AG04450 (cell line): ENCODE measurements around the gene ABHD15. TPM values are rescaled to one million over a fixed set of nuclear protein-coding genes. Genes with fewer than 3 reads are reported as not detected.
A peak's percentile ranks its signal among the peaks of the same experiment; 100 is the strongest.

Source experiments
- CTCF ChIA-PET: fragments of 300-600, 350-600 bp; formaldehyde crosslinking; extraction: SDS; loops from one replicate; lab custom pipeline; 2022; ENCODE audit warnings: antibody characterized with exemption, inconsistent platforms; lab: Charles Lee
- POLR2A ChIA-PET: fragments of 350-600 bp; formaldehyde crosslinking; extraction: SDS; loops from one replicate; lab custom pipeline; 2021; ENCODE audit warnings: antibody characterized with exemption, inconsistent platforms; lab: Yijun Ruan, JAX
- DNase-seq: peaks from one replicate; pipeline ENCODE4 v3.0.0-alpha.2; 2011; ENCODE audit warnings: low read depth, low spot score
- H3K27ac ChIP-seq: one replicate; pipeline ENCODE4 v1.5.1; 2012; ENCODE audit warnings: low read depth, low read length, control low read depth
- H3K27me3 ChIP-seq: one replicate; pipeline ENCODE4 v1.6.0; 2012; ENCODE audit warnings: low read length; ENCODE audit not compliant: control insufficient read depth, insufficient read depth
- H3K4me3 ChIP-seq: 2 replicates; pipeline ENCODE4 v1.5.1; 2011; ENCODE audit warnings: mild to moderate bottlenecking, low read depth, low read length, control low read depth
- H3K9me3 ChIP-seq: 2 replicates; pipeline ENCODE4 v1.5.1; 2012; ENCODE audit warnings: low read length; ENCODE audit not compliant: control insufficient read depth, insufficient read depth
- polyA plus RNA-seq: library from polyadenylated mRNA; depleted of rRNA; stranded (reverse); fragments of >200 nt; gene quantifications from 2 replicates; pipeline ENCODE4 v1.2.3, GENCODE V29; 2011
- TF ChIP-seq, protein P1 (sequence below): IDR thresholded peaks from 2 replicates; pipeline ENCODE4 v1.5.1; 2011; ENCODE audit warnings: low read depth, low read length, control low read depth, inconsistent platforms

ABHD15 gene
- polyA plus RNA-seq, 1 experiment, result 5.4 TPM

DNA sequence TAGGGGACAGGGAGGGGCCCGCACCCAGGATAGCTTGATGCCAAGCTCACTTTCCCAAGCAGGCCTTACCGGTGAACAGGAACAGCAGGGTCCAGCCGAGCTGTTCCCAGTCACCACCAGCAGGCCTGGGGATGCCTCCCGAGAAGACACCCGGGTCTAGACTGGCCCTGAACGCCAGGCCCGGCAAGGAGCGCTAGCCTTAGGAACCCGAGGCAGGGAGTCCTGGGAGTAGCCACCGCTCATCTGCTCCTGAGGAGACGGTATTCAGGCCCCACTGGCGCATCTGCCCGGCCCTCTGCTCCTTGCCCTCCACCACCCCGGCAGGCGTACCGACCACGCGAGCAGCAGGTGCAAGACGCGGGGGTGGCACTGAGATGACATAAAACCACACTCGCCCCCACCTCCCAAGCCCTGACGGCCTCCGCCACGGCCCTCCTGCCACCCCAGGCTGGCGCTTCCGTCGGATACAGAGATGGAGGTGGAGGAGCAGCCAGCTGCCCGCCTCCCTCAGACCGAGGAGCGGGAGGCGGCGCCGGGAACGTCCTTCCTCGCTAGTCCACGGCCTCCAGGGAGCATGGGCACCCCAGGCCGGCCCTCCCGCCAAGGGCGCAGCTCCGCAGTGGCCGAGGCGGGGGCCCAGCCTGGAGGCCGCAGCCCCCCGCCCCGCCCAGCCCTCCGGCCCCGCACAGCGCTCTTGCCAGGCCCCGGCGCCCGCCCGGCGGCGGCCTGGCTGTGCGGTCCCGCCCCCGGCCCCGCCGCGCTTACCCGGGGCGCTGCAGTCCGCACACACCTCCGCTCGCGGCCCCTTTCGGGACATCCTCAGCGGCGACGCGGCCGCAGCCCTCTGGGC, 21.9 kb upstream of the ABHD15 start:
- no peaks in the 10 kb centered on the region; the same call in 1 of the 2 replicates for H3K9me3 ChIP-seq
- ChIA-PET CTCF (interaction anchor here (1.2 to 1.6 kb wide), 3 partner anchors 16 to 29 kb away, joined by 5 to 8 read pairs (median 7); partner anchors contain the start of gene TP53I13), POLR2A (interaction anchor here (1.0 kb wide), 1 partner anchor 12 kb away, joined by 3 read pairs; no protein-coding TSS in a partner anchor)
- peak overlapping the region; percentile 83 for H3K4me3 ChIP-seq
- DNase-seq, result no peak
- H3K27me3 ChIP-seq, result no peaks in the 10 kb centered on the region
- no peak overlapping the region for H3K27ac ChIP-seq
- TF ChIP-seq, protein P1, sequence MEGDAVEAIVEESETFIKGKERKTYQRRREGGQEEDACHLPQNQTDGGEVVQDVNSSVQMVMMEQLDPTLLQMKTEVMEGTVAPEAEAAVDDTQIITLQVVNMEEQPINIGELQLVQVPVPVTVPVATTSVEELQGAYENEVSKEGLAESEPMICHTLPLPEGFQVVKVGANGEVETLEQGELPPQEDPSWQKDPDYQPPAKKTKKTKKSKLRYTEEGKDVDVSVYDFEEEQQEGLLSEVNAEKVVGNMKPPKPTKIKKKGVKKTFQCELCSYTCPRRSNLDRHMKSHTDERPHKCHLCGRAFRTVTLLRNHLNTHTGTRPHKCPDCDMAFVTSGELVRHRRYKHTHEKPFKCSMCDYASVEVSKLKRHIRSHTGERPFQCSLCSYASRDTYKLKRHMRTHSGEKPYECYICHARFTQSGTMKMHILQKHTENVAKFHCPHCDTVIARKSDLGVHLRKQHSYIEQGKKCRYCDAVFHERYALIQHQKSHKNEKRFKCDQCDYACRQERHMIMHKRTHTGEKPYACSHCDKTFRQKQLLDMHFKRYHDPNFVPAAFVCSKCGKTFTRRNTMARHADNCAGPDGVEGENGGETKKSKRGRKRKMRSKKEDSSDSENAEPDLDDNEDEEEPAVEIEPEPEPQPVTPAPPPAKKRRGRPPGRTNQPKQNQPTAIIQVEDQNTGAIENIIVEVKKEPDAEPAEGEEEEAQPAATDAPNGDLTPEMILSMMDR, result no peak

DNA sequence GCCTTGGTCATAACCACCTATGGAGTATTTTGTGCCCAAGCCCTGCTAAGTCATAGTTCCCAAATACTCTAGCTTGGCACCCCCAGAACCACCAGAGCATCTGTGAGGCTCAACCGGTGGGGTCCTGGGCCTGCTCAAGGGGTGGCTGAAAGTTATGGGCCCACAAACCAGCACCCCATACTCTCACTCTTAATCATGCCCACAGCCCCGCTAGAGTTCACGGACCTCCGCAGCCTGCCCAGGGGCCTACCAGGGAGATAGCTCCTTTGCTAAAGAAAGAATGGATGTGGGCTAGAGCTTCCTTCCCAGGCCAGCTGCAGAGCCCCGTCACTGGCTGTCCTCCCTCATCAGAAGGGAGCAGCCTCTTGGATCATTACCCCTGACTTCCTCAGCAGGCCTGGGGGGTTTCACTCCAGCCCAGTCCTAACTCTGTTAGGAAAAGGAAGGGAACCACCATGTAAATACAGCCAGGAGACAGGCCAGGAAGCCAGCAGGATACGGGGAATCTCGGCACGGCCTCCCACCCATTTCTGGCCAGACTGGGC, 21.3 kb upstream of the ABHD15 start:
- DNase-seq, result no peak
- POLR2A ChIA-PET, result no interaction called here
- TF ChIP-seq, protein P1, result no peak
- Histone ChIP-seq H3K27ac (no peak overlapping the region), H3K4me3 (peak overlapping the region; percentile 83), H3K9me3 (peaks cover 3% of the 10 kb centered on the region; the same call in 1 of the 2 replicates), H3K27me3 (no peaks in the 10 kb centered on the region)
- CTCF ChIA-PET, result interaction anchor here (0.6 to 1.6 kb wide), 4 partner anchors 15 to 37 kb away, joined by 3 to 8 read pairs (median 6); partner anchors contain the start of gene TP53I13

- Histone ChIP-seq H3K27me3 (no peaks in the 10 kb centered on the region), H3K27ac (no peak overlapping the region), H3K9me3 (peaks cover 3% of the 10 kb centered on the region; the same call in 1 of the 2 replicates), H3K4me3 (peak overlapping the region; percentile 83)
- ChIA-PET POLR2A (no interaction called here), CTCF (interaction anchor here (0.6 to 1.6 kb wide), 4 partner anchors 15 to 38 kb away, joined by 3 to 8 read pairs (median 6); partner anchors contain the start of gene TP53I13)
- DNase-seq, result no peak
- TF ChIP-seq, protein P1, result no peak
These were observed 20.8 kb upstream of the ABHD15 start for GRCh38 chr17:29587591-29587990.

- POLR2A ChIA-PET, result no interaction called here
- no peak for DNase-seq
- Histone ChIP-seq H3K27me3 (no peaks in the 10 kb centered on the region), H3K9me3 (peaks cover 3% of the 10 kb centered on the region; the same call in 1 of the 2 replicates), H3K27ac (no peak overlapping the region), H3K4me3 (peak overlapping the region; percentile 83; the same call in 1 of the 2 replicates)
- CTCF ChIA-PET, result interaction anchor here (0.7 kb wide), 1 partner anchor 14 kb away, joined by 4 read pairs; no protein-coding TSS in a partner anchor
- TF ChIP-seq, protein P1, result no peak
These were observed 20.0 kb upstream of the ABHD15 start for GRCh38 chr17:29586676-29587469.
